Gastroesophageal sphincter (tissue), 4 donors: ENCODE measurements around the gene MR1. TPM values are rescaled to one million over a fixed set of nuclear protein-coding genes. Genes with fewer than 3 reads are reported as not detected.

Experiments used
- total RNA-seq, 4 donors: library from RNA; depleted of rRNA; stranded (reverse); fragments of >200 nt; gene quantifications; one replicate each; pipeline ENCODE4 v1.1.0, GENCODE V29; 2016

The MR1 gene
- total RNA-seq, 4 donors from 2014 or later, result 15.3 to 19.8 (median 18.2) TPM

Other genes starting within 250 kb of the MR1 start
- 10 to 100 TPM; 11.2 to 30.9 (median 16.7) TPM for gene KIAA1614, start 121.1 kb upstream of the MR1 start, total RNA-seq
- gene STX6, start 11.1 kb upstream of the MR1 start, total RNA-seq, result 10 to 100 TPM; 16.3 to 36.3 (median 24.6) TPM
- 10 to 100 TPM; 10.7 to 16.7 (median 14.9) TPM for gene IER5, start 54.7 kb downstream of the MR1 start, total RNA-seq